Measurements from ENCODE around the gene CELF4.

Gene CELF4

GRCh38 chr18:37322492-37323035 is 243.0 kb downstream of the CELF4 start:
- H4K8ac ChIP-seq (ENCODE audit: low read depth, low read length): no peak overlapping the region
- no peaks in the 10 kb centered on the region for H3K27me3 ChIP-seq (ENCODE audit: insufficient read depth, low read length, poor library complexity)
- no peaks in the 10 kb centered on the region for H3K4me1 ChIP-seq (ENCODE audit: control insufficient read depth, low read depth, low read length)
- H2BK5ac ChIP-seq (ENCODE audit: low read length): no peak overlapping the region
- no peaks in the 10 kb centered on the region for H3K79me1 ChIP-seq (ENCODE audit: low read length)
- no peak overlapping the region for H2BK15ac ChIP-seq (replicated peaks; ENCODE audit: low read depth)
- H3K18ac ChIP-seq (ENCODE audit: low read length): no peak overlapping the region
- no peak overlapping the region for H3K4me3 ChIP-seq (ENCODE audit: low read length)
- H2AK5ac ChIP-seq (ENCODE audit: low read length): no peak overlapping the region
- no peak overlapping the region for H2BK120ac ChIP-seq (ENCODE audit: low read depth, low read length)
- WGBS (ENCODE audit: extremely low coverage, insufficient coverage, low lambda C conversion rate): no CpG with 5 or more reads among the region's 15 CpGs
- no peak overlapping the region for H3K56ac ChIP-seq (ENCODE audit: low read length)
- no peak overlapping the region for H3K27ac ChIP-seq (ENCODE audit: low read depth, low read length)
- H3K79me2 ChIP-seq (ENCODE audit: control insufficient read depth, insufficient read depth, low read length): no peaks in the 10 kb centered on the region
- H3K36me3 ChIP-seq (ENCODE audit: control insufficient read depth, insufficient read depth, low read length): no peaks in the 10 kb centered on the region
- DNase-seq: peak; percentile 63
- H3K9ac ChIP-seq (ENCODE audit: low read length): no peak overlapping the region
- no peak overlapping the region for H4K5ac ChIP-seq (ENCODE audit: low read length)
- H3K4me2 ChIP-seq (ENCODE audit: low read length): no peak overlapping the region
- H3K23ac ChIP-seq (ENCODE audit: low read length): no peak overlapping the region
- H3K4ac ChIP-seq (ENCODE audit: low read depth, low read length): no peak overlapping the region

- Histone ChIP-seq H3K4me3 (ENCODE audit: low read length) (no peak overlapping the region), H2BK120ac (ENCODE audit: low read depth, low read length) (no peak overlapping the region), H3K27ac (ENCODE audit: low read depth, low read length) (no peak overlapping the region), H3K4me1 (ENCODE audit: control insufficient read depth, low read depth, low read length) (no peaks in the 10 kb centered on the region), H3K4me2 (ENCODE audit: low read length) (no peak overlapping the region), H2BK5ac (ENCODE audit: low read length) (no peak overlapping the region), H4K5ac (ENCODE audit: low read length) (no peak overlapping the region), H3K9ac (ENCODE audit: low read length) (no peak overlapping the region), H3K79me1 (ENCODE audit: low read length) (no peaks in the 10 kb centered on the region), H3K36me3 (ENCODE audit: control insufficient read depth, insufficient read depth, low read length) (no peaks in the 10 kb centered on the region), H2AK5ac (ENCODE audit: low read length) (no peak overlapping the region), H3K18ac (ENCODE audit: low read length) (no peak overlapping the region), H4K8ac (ENCODE audit: low read depth, low read length) (no peak overlapping the region), H3K56ac (ENCODE audit: low read length) (no peak overlapping the region), H3K79me2 (ENCODE audit: control insufficient read depth, insufficient read depth, low read length) (no peaks in the 10 kb centered on the region), H2BK15ac (replicated peaks; ENCODE audit: low read depth) (no peak overlapping the region), H3K4ac (ENCODE audit: low read depth, low read length) (no peak overlapping the region), H3K23ac (ENCODE audit: low read length) (no peak overlapping the region), H3K27me3 (ENCODE audit: insufficient read depth, low read length, poor library complexity) (no peaks in the 10 kb centered on the region)
- no peak for DNase-seq
- WGBS (ENCODE audit: extremely low coverage, insufficient coverage, low lambda C conversion rate): no CpG with 5 or more reads among the region's 29 CpGs
Measured at GRCh38 chr18:37321582-37322491, 243.8 kb downstream of the CELF4 start.

- Histone ChIP-seq H3K4me2 (ENCODE audit: low read length) (no peak overlapping the region), H2BK120ac (ENCODE audit: low read depth, low read length) (no peak overlapping the region), H3K56ac (ENCODE audit: low read length) (no peak overlapping the region), H3K4ac (ENCODE audit: low read depth, low read length) (no peak overlapping the region), H4K5ac (ENCODE audit: low read length) (no peak overlapping the region), H2BK15ac (replicated peaks; ENCODE audit: low read depth) (no peak overlapping the region), H3K9ac (ENCODE audit: low read length) (no peak overlapping the region), H4K8ac (ENCODE audit: low read depth, low read length) (no peak overlapping the region), H3K27me3 (ENCODE audit: insufficient read depth, low read length, poor library complexity) (no peaks in the 10 kb centered on the region), H3K79me2 (ENCODE audit: control insufficient read depth, insufficient read depth, low read length) (no peaks in the 10 kb centered on the region), H3K79me1 (ENCODE audit: low read length) (no peaks in the 10 kb centered on the region), H3K4me1 (ENCODE audit: control insufficient read depth, low read depth, low read length) (no peaks in the 10 kb centered on the region), H3K23ac (ENCODE audit: low read length) (no peak overlapping the region), H3K18ac (ENCODE audit: low read length) (no peak overlapping the region), H2AK5ac (ENCODE audit: low read length) (no peak overlapping the region), H3K4me3 (ENCODE audit: low read length) (no peak overlapping the region), H3K36me3 (ENCODE audit: control insufficient read depth, insufficient read depth, low read length) (no peaks in the 10 kb centered on the region), H2BK5ac (ENCODE audit: low read length) (no peak overlapping the region), H3K27ac (ENCODE audit: low read depth, low read length) (no peak overlapping the region)
- no peak for DNase-seq
- WGBS (ENCODE audit: extremely low coverage, insufficient coverage, low lambda C conversion rate): no CpG with 5 or more reads among the region's 10 CpGs
Measured at GRCh38 chr18:37320317-37320716, 245.3 kb downstream of the CELF4 start.

- no peaks in the 10 kb centered on the region for H3K36me3 ChIP-seq (ENCODE audit: control insufficient read depth, insufficient read depth, low read length)
- H2BK5ac ChIP-seq (ENCODE audit: low read length): no peak overlapping the region
- H3K4ac ChIP-seq (ENCODE audit: low read depth, low read length): no peak overlapping the region
- no peak overlapping the region for H3K23ac ChIP-seq (ENCODE audit: low read length)
- no peak overlapping the region for H2AK5ac ChIP-seq (ENCODE audit: low read length)
- H4K5ac ChIP-seq (ENCODE audit: low read length): no peak overlapping the region
- DNase-seq: no peak
- WGBS (ENCODE audit: extremely low coverage, insufficient coverage, low lambda C conversion rate): no CpG with 5 or more reads among the region's 16 CpGs
- H3K9ac ChIP-seq (ENCODE audit: low read length): no peak overlapping the region
- H3K4me2 ChIP-seq (ENCODE audit: low read length): no peak overlapping the region
- H3K56ac ChIP-seq (ENCODE audit: low read length): no peak overlapping the region
- H3K79me1 ChIP-seq (ENCODE audit: low read length): no peaks in the 10 kb centered on the region
- H2BK15ac ChIP-seq (replicated peaks; ENCODE audit: low read depth): no peak overlapping the region
- no peak overlapping the region for H3K4me3 ChIP-seq (ENCODE audit: low read length)
- H3K27ac ChIP-seq (ENCODE audit: low read depth, low read length): no peak overlapping the region
- H2BK120ac ChIP-seq (ENCODE audit: low read depth, low read length): no peak overlapping the region
- H3K4me1 ChIP-seq (ENCODE audit: control insufficient read depth, low read depth, low read length): no peaks in the 10 kb centered on the region
- no peak overlapping the region for H3K18ac ChIP-seq (ENCODE audit: low read length)
- H3K27me3 ChIP-seq (ENCODE audit: insufficient read depth, low read length, poor library complexity): no peaks in the 10 kb centered on the region
- H4K8ac ChIP-seq (ENCODE audit: low read depth, low read length): no peak overlapping the region
- no peaks in the 10 kb centered on the region for H3K79me2 ChIP-seq (ENCODE audit: control insufficient read depth, insufficient read depth, low read length)
Measured at GRCh38 chr18:37318360-37319355, 246.9 kb downstream of the CELF4 start.

GRCh38 chr18:37317486-37317885 is 248.1 kb downstream of the CELF4 start:
- no CpG with 5 or more reads among the region's 2 CpGs for WGBS (ENCODE audit: extremely low coverage, insufficient coverage, low lambda C conversion rate)
- Histone ChIP-seq H2BK5ac (ENCODE audit: low read length) (no peak overlapping the region), H2BK15ac (replicated peaks; ENCODE audit: low read depth) (no peak overlapping the region), H2AK5ac (ENCODE audit: low read length) (no peak overlapping the region), H3K36me3 (ENCODE audit: control insufficient read depth, insufficient read depth, low read length) (no peaks in the 10 kb centered on the region), H4K8ac (ENCODE audit: low read depth, low read length) (no peak overlapping the region), H3K56ac (ENCODE audit: low read length) (no peak overlapping the region), H3K9ac (ENCODE audit: low read length) (no peak overlapping the region), H3K23ac (ENCODE audit: low read length) (no peak overlapping the region), H3K79me1 (ENCODE audit: low read length) (no peaks in the 10 kb centered on the region), H2BK120ac (ENCODE audit: low read depth, low read length) (no peak overlapping the region), H3K27ac (ENCODE audit: low read depth, low read length) (no peak overlapping the region), H3K4me1 (ENCODE audit: control insufficient read depth, low read depth, low read length) (no peaks in the 10 kb centered on the region), H3K4me3 (ENCODE audit: low read length) (no peak overlapping the region), H3K4me2 (ENCODE audit: low read length) (no peak overlapping the region), H3K79me2 (ENCODE audit: control insufficient read depth, insufficient read depth, low read length) (no peaks in the 10 kb centered on the region), H3K4ac (ENCODE audit: low read depth, low read length) (no peak overlapping the region), H3K27me3 (ENCODE audit: insufficient read depth, low read length, poor library complexity) (no peaks in the 10 kb centered on the region), H3K18ac (ENCODE audit: low read length) (no peak overlapping the region), H4K5ac (ENCODE audit: low read length) (no peak overlapping the region)
- DNase-seq: no peak
